HepG2 (cell line): ENCODE results near the gene GNG7.

Experiments used
- CBX5 ChIP-seq: sonication (generic); formaldehyde crosslinking; IDR thresholded peaks from 2 replicates; pipeline ENCODE4 v1.4.0; 2020; ENCODE audit warnings: missing genetic modification reagents, borderline replicate concordance
- HDAC2 ChIP-seq: sonication (generic); formaldehyde crosslinking; IDR thresholded peaks from 2 replicates; pipeline ENCODE4 v1.4.0; 2020; ENCODE audit warnings: missing genetic modification reagents
- PITX1 ChIP-seq: sonication (generic); formaldehyde crosslinking; IDR thresholded peaks from 2 replicates; pipeline ENCODE4 v1.5.1; 2020; ENCODE audit warnings: mild to moderate bottlenecking, missing genetic modification reagents
- POLR2A ChIP-seq, 2 experiments: IDR thresholded peaks; 2 replicates each; pipeline ENCODE4 v1.6.1; 2011; ENCODE audit warnings: low read depth in 2 of 2, low read length in 2 of 2, mild to moderate bottlenecking in 1 of 2, moderate library complexity in 1 of 2; ENCODE audit not compliant: insufficient read depth in 1 of 2
- SRF ChIP-seq: IDR thresholded peaks from 2 replicates; pipeline ENCODE4 v1.6.1; 2011; ENCODE audit warnings: mild to moderate bottlenecking, low read depth, low read length, moderate library complexity
- TF ChIP-seq, protein P1 (sequence below): sonication (generic); formaldehyde crosslinking; IDR thresholded peaks from 2 replicates; pipeline ENCODE4 v1.5.0; 2020; ENCODE audit warnings: mild to moderate bottlenecking, missing genetic modification reagents, moderate library complexity

DNA sequence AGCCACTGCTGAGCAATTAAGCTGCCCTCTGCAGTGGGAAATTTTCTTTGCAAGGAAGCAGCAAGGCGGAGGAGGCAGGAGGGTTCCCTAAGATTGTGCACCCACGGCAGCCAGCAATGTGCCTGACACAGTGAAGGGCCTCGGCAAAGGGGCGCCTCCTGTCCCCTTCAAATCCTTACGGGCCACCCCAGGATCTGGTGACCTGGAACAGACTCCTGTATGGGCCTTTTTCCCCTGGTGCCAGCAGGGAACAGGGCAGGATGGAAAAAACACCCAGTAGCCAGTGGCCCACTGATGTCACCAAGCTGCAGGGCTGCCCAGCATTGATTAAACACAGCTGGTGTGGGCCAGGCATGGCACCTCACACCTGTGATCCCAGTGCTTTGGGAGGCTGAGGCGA, 86.7 kb downstream of the GNG7 start:
- TF ChIP-seq, protein P1, sequence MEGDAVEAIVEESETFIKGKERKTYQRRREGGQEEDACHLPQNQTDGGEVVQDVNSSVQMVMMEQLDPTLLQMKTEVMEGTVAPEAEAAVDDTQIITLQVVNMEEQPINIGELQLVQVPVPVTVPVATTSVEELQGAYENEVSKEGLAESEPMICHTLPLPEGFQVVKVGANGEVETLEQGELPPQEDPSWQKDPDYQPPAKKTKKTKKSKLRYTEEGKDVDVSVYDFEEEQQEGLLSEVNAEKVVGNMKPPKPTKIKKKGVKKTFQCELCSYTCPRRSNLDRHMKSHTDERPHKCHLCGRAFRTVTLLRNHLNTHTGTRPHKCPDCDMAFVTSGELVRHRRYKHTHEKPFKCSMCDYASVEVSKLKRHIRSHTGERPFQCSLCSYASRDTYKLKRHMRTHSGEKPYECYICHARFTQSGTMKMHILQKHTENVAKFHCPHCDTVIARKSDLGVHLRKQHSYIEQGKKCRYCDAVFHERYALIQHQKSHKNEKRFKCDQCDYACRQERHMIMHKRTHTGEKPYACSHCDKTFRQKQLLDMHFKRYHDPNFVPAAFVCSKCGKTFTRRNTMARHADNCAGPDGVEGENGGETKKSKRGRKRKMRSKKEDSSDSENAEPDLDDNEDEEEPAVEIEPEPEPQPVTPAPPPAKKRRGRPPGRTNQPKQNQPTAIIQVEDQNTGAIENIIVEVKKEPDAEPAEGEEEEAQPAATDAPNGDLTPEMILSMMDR (CRISPR knock-in tag), result no peak
- TF ChIP-seq PITX1 (no peak), POLR2A (IDR thresholded peaks at IDR 0.05; ENCODE audit: insufficient read depth in 1 of 2, low read depth in 2 of 2, low read length in 2 of 2) (no peak), HDAC2 (CRISPR knock-in tag) (no peak), CBX5 (CRISPR knock-in tag) (no peak), SRF (no peak)
